CD8-positive, alpha-beta memory T cell (primary cell): ENCODE measurements around the gene HUNK. TPM values are rescaled to one million over a fixed set of nuclear protein-coding genes. Genes with fewer than 3 reads are reported as not detected.

Experiments used
- CTCF ChIA-PET: fragments of 350-600 bp; sonication (Branson Sonifier 250); formaldehyde crosslinking; loops from one replicate; lab custom pipeline; 2021; ENCODE audit warnings: antibody characterized with exemption; lab: Charles Lee
- POLR2A ChIA-PET: fragments of 350-600 bp; sonication (Branson Sonifier 250); formaldehyde crosslinking; loops from one replicate; lab custom pipeline; 2021; ENCODE audit warnings: antibody characterized with exemption; lab: Charles Lee
- DNase-seq, 5 donors: peaks; one replicate each; pipeline versions ENCODE4 v3.0.0 to v3.0.0-alpha.2; 2020 to 2022; ENCODE audit warnings: mixed read lengths in 1 of 5
- H3K27ac ChIP-seq: one replicate; pipeline ENCODE4 v1.7.0; 2013; ENCODE audit warnings: low read depth, mild to moderate bottlenecking, low read length, moderate library complexity
- H3K27me3 ChIP-seq: 2 replicates; pipeline ENCODE4 v1.7.0; 2013; ENCODE audit warnings: low read length, mild to moderate bottlenecking; ENCODE audit not compliant: insufficient read depth, poor library complexity, severe bottlenecking
- H3K36me3 ChIP-seq: 2 replicates; pipeline ENCODE4 v1.7.0; 2013; ENCODE audit warnings: mild to moderate bottlenecking, low read length, moderate library complexity; ENCODE audit not compliant: insufficient read depth
- H3K4me1 ChIP-seq: 2 replicates; pipeline ENCODE4 v1.7.0; 2013; ENCODE audit warnings: mild to moderate bottlenecking, low read length, moderate library complexity; ENCODE audit not compliant: insufficient read depth
- H3K4me3 ChIP-seq: 2 replicates; pipeline ENCODE4 v1.7.0; 2013; ENCODE audit warnings: mild to moderate bottlenecking, low read length
- H3K9me3 ChIP-seq: 2 replicates; pipeline ENCODE4 v1.7.0; 2013; ENCODE audit warnings: mild to moderate bottlenecking, low read length
- H3K27ac Mint-ChIP-seq, 8 donors: one replicate each; pipeline ENCODE4 v1.8.0; 2020 to 2021; ENCODE audit warnings: mixed read lengths in 8 of 8, mild to moderate bottlenecking in 6 of 8, inconsistent platforms in 3 of 8, moderate library complexity in 3 of 8
- H3K27me3 Mint-ChIP-seq, 2 donors: one replicate each; pipeline ENCODE4 v1.8.0; 2020 to 2021; ENCODE audit warnings: mixed read lengths in 2 of 2, mild to moderate bottlenecking in 1 of 2, moderate library complexity in 1 of 2
- H3K36me3 Mint-ChIP-seq, 3 donors: one replicate each; pipeline ENCODE4 v1.8.0; 2020 to 2021; ENCODE audit warnings: mixed read lengths in 3 of 3, inconsistent platforms in 1 of 3, mild to moderate bottlenecking in 1 of 3
- H3K4me1 Mint-ChIP-seq, 3 donors: one replicate each; pipeline ENCODE4 v1.8.0; 2020 to 2021; ENCODE audit warnings: mixed read lengths in 3 of 3, inconsistent platforms in 1 of 3, mild to moderate bottlenecking in 1 of 3
- H3K4me3 Mint-ChIP-seq, 7 donors: one replicate each; pipeline ENCODE4 v1.8.0; 2020 to 2021; ENCODE audit warnings: mixed read lengths in 7 of 7, mild to moderate bottlenecking in 6 of 7, moderate library complexity in 4 of 7, inconsistent platforms in 2 of 7
- H3K9me3 Mint-ChIP-seq, 5 donors: one replicate each; pipeline ENCODE4 v1.8.0; 2020 to 2022; ENCODE audit warnings: mixed read lengths in 5 of 5, mild to moderate bottlenecking in 3 of 5, moderate library complexity in 2 of 5, inconsistent platforms in 1 of 5
- polyA plus RNA-seq: library from polyadenylated mRNA; unstranded; fragments of 300-500 nt; fragmentation: Illumina TruSeq; gene quantifications from one replicate; pipeline ENCODE4 v1.2.3, GENCODE V29; 2021
- total RNA-seq, 2 experiments: library from RNA; stranded (reverse); gene quantifications; one replicate each; pipeline ENCODE4 v1.2.3, GENCODE V29; 2021

Gene HUNK
- total and polyA plus RNA-seq, 3 experiments from 2014 or later = 0.02 to 0.20 (median 0.06) TPM

- H3K4me1 Mint-ChIP-seq = peaks cover 0 to 5% (median 2%) of the 10 kb centered on the region in 3 donors
- H3K27me3 Mint-ChIP-seq = peaks cover 7 to 8% of the 10 kb centered on the region in 2 donors
- no peak overlapping the region for H3K4me3 ChIP-seq
- no peaks in the 10 kb centered on the region for H3K36me3 ChIP-seq
- H3K9me3 Mint-ChIP-seq = no peaks in the 10 kb centered on the region
- H3K9me3 ChIP-seq = no peaks in the 10 kb centered on the region
- POLR2A ChIA-PET = no interaction called here
- H3K27ac Mint-ChIP-seq = no peak overlapping the region
- no peaks in the 10 kb centered on the region for H3K27me3 ChIP-seq
- DNase-seq = no peak
- CTCF ChIA-PET = no interaction called here
- no peaks in the 10 kb centered on the region for H3K36me3 Mint-ChIP-seq
- H3K4me3 Mint-ChIP-seq = no peak overlapping the region
- H3K27ac ChIP-seq = no peak overlapping the region
- H3K4me1 ChIP-seq = no peaks in the 10 kb centered on the region
These were observed 88.9 kb downstream of the HUNK start for GRCh38 chr21:31961704-31962103.

- CTCF ChIA-PET = interaction anchor here (0.9 kb wide), 1 partner anchor 10 kb away, joined by 3 read pairs; no protein-coding TSS in a partner anchor
- Mint-ChIP-seq H3K4me3 (no peak overlapping the region), H3K27me3 (peaks cover 7 to 8% of the 10 kb centered on the region in 2 donors), H3K36me3 (no peaks in the 10 kb centered on the region), H3K27ac (no peak overlapping the region), H3K4me1 (no peaks in the 10 kb centered on the region), H3K9me3 (peaks cover 0 to 2% (median 0%) of the 10 kb centered on the region in 5 donors)
- H3K27me3 ChIP-seq = no peaks in the 10 kb centered on the region
- POLR2A ChIA-PET = no interaction called here
- H3K27ac ChIP-seq = no peak overlapping the region
- no peak overlapping the region for H3K4me3 ChIP-seq
- H3K9me3 ChIP-seq = no peaks in the 10 kb centered on the region
- no peaks in the 10 kb centered on the region for H3K4me1 ChIP-seq
- no peaks in the 10 kb centered on the region for H3K36me3 ChIP-seq
- DNase-seq = no peak
These were observed 91.9 kb downstream of the HUNK start for GRCh38 chr21:31964692-31965091.

- H3K27me3 Mint-ChIP-seq = peaks cover 8 to 9% of the 10 kb centered on the region in 2 donors
- H3K9me3 Mint-ChIP-seq = peaks cover 0 to 6% (median 0%) of the 10 kb centered on the region in 5 donors
- no peak for DNase-seq
- H3K4me3 Mint-ChIP-seq = no peak overlapping the region
- no peaks in the 10 kb centered on the region for H3K4me1 Mint-ChIP-seq
- H3K36me3 ChIP-seq = no peaks in the 10 kb centered on the region
- no peak overlapping the region for H3K4me3 ChIP-seq
- ChIA-PET CTCF (no interaction called here), POLR2A (no interaction called here)
- H3K27ac ChIP-seq = no peak overlapping the region
- no peak overlapping the region for H3K27ac Mint-ChIP-seq
- no peaks in the 10 kb centered on the region for H3K9me3 ChIP-seq
- H3K27me3 ChIP-seq = no peaks in the 10 kb centered on the region
- H3K4me1 ChIP-seq = no peaks in the 10 kb centered on the region
- H3K36me3 Mint-ChIP-seq = no peaks in the 10 kb centered on the region
These were observed 94.5 kb downstream of the HUNK start for GRCh38 chr21:31967334-31967733.

GRCh38 chr21:31972622-31973021 lies 99.8 kb downstream of the HUNK start:
- CTCF ChIA-PET = no interaction called here
- H3K4me3 Mint-ChIP-seq = no peak overlapping the region

GRCh38 chr21:31973402-31973944 lies 100.7 kb downstream of the HUNK start:
- no peak overlapping the region for H3K27ac ChIP-seq
- H3K9me3 Mint-ChIP-seq = peaks cover 0 to 16% (median 6%) of the 10 kb centered on the region in 5 donors
- no peak for DNase-seq
- no peaks in the 10 kb centered on the region for H3K9me3 ChIP-seq
- no peak overlapping the region for H3K4me3 ChIP-seq
- H3K27ac Mint-ChIP-seq = no peak overlapping the region
- H3K27me3 ChIP-seq = no peaks in the 10 kb centered on the region
- peaks cover 0 to 4% of the 10 kb centered on the region in 2 donors for H3K27me3 Mint-ChIP-seq
- ChIA-PET CTCF (no interaction called here), POLR2A (no interaction called here)
- H3K36me3 ChIP-seq = no peaks in the 10 kb centered on the region
- peak overlapping the region in 1 of 7 donors; percentile 0 for H3K4me3 Mint-ChIP-seq
- H3K4me1 ChIP-seq = no peaks in the 10 kb centered on the region
- H3K36me3 Mint-ChIP-seq = no peaks in the 10 kb centered on the region
- peaks cover 9 to 17% (median 16%) of the 10 kb centered on the region in 3 donors for H3K4me1 Mint-ChIP-seq

More at GRCh38 chr21:31972622-31973021, 99.8 kb downstream of the HUNK start:
- H3K4me1 ChIP-seq = no peaks in the 10 kb centered on the region
- H3K27ac ChIP-seq = no peak overlapping the region
- H3K36me3 ChIP-seq = no peaks in the 10 kb centered on the region
- H3K27me3 ChIP-seq = no peaks in the 10 kb centered on the region
- POLR2A ChIA-PET = no interaction called here
- Mint-ChIP-seq H3K36me3 (no peaks in the 10 kb centered on the region), H3K27ac (no peak overlapping the region), H3K9me3 (peaks cover 0 to 16% (median 6%) of the 10 kb centered on the region in 5 donors), H3K27me3 (peaks cover 0 to 2% of the 10 kb centered on the region in 2 donors), H3K4me1 (peaks cover 9 to 17% (median 16%) of the 10 kb centered on the region in 3 donors)
- no peak overlapping the region for H3K4me3 ChIP-seq
- DNase-seq = no peak
- H3K9me3 ChIP-seq = no peaks in the 10 kb centered on the region

- Mint-ChIP-seq H3K4me3 (peak overlapping the region in 5 of 7 donors; percentile 23 to 58 (median 49)), H3K36me3 (no peaks in the 10 kb centered on the region), H3K27me3 (peaks cover 0 to 4% of the 10 kb centered on the region in 2 donors), H3K27ac (peak overlapping the region in 5 of 8 donors; percentile 21 to 81 (median 35)), H3K4me1 (peaks cover 9 to 17% (median 16%) of the 10 kb centered on the region in 3 donors), H3K9me3 (peaks cover 0 to 16% (median 6%) of the 10 kb centered on the region in 5 donors)
- Histone ChIP-seq H3K36me3 (no peaks in the 10 kb centered on the region), H3K9me3 (no peaks in the 10 kb centered on the region), H3K4me3 (no peak overlapping the region), H3K27me3 (no peaks in the 10 kb centered on the region), H3K27ac (no peak overlapping the region), H3K4me1 (no peaks in the 10 kb centered on the region)
- POLR2A ChIA-PET = no interaction called here
- DNase-seq = peak in 3 of 5 donors; percentile 7 to 67 (median 54)
- CTCF ChIA-PET = no interaction called here
These were observed 101.7 kb downstream of the HUNK start for GRCh38 chr21:31974454-31974985.

GRCh38 chr21:31975491-31975890 lies 102.7 kb downstream of the HUNK start:
- no peaks in the 10 kb centered on the region for H3K27me3 ChIP-seq
- no peak overlapping the region for H3K27ac ChIP-seq
- H3K4me3 ChIP-seq = no peak overlapping the region
- POLR2A ChIA-PET = no interaction called here
- H3K4me1 ChIP-seq = no peaks in the 10 kb centered on the region
- H3K9me3 ChIP-seq = no peaks in the 10 kb centered on the region
- Mint-ChIP-seq H3K36me3 (no peaks in the 10 kb centered on the region), H3K4me1 (peaks cover 9 to 17% (median 16%) of the 10 kb centered on the region in 3 donors), H3K27me3 (peaks cover 0 to 4% of the 10 kb centered on the region in 2 donors), H3K27ac (no peak overlapping the region), H3K9me3 (peaks cover 0 to 18% (median 6%) of the 10 kb centered on the region in 5 donors), H3K4me3 (no peak overlapping the region)
- no peaks in the 10 kb centered on the region for H3K36me3 ChIP-seq
- CTCF ChIA-PET = no interaction called here
- DNase-seq = no peak

GRCh38 chr21:31977816-31978215 lies 105.0 kb downstream of the HUNK start:
- Mint-ChIP-seq H3K36me3 (no peaks in the 10 kb centered on the region), H3K4me1 (peaks cover 9 to 17% (median 16%) of the 10 kb centered on the region in 3 donors), H3K27ac (no peak overlapping the region), H3K9me3 (peaks cover 0 to 14% (median 6%) of the 10 kb centered on the region in 5 donors), H3K27me3 (peaks cover 0 to 2% of the 10 kb centered on the region in 2 donors), H3K4me3 (no peak overlapping the region)
- no peaks in the 10 kb centered on the region for H3K27me3 ChIP-seq
- POLR2A ChIA-PET = no interaction called here
- CTCF ChIA-PET = no interaction called here
- no peaks in the 10 kb centered on the region for H3K36me3 ChIP-seq
- no peaks in the 10 kb centered on the region for H3K9me3 ChIP-seq
- H3K27ac ChIP-seq = no peak overlapping the region
- no peak for DNase-seq
- H3K4me3 ChIP-seq = no peak overlapping the region
- no peaks in the 10 kb centered on the region for H3K4me1 ChIP-seq
